GM21526 (cell line): ENCODE data around the gene AARS1.
"Not testable (repeated sequence)": the region's sequence is repeated elsewhere in the genome, so short reads cannot be mapped to it uniquely, and the experiment has no call there.

ENCODE experiments used
- ATAC-seq: cut with Tn5 transposase; IDR thresholded peaks from one replicate; pipeline ENCODE4 v1.9.1; 2021; ENCODE audit warnings: moderate library complexity; ENCODE audit not compliant: unreplicated experiment, low FRiP score

AARS1 gene

GRCh38 chr16:70226024-70226423, 63.3 kb downstream of the AARS1 start:
- not testable (repeated sequence) for ATAC-seq

DNA sequence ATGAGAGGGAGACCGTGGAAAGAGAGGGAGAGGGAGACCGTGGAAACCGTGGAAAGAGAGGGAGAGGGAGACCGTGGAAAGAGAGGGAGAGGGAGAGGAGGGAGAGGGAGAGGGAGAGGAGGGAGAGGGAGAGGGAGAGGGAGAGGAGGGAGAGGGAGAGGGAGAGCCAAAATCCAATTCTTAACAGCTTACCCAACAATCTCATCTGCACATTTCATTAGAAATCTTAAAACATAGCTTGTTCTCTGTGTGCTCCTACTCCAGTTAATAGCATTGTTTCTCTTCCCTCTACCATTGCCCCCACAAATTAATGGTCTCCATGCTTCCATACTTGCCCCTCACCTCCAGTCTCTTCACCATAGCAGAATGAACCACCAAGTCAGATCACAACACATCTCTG, 63.9 kb downstream of the AARS1 start:
- ATAC-seq: not testable (repeated sequence)

- not testable (repeated sequence) for ATAC-seq
Measured at GRCh38 chr16:70224645-70225044, 64.7 kb downstream of the AARS1 start.

DNA sequence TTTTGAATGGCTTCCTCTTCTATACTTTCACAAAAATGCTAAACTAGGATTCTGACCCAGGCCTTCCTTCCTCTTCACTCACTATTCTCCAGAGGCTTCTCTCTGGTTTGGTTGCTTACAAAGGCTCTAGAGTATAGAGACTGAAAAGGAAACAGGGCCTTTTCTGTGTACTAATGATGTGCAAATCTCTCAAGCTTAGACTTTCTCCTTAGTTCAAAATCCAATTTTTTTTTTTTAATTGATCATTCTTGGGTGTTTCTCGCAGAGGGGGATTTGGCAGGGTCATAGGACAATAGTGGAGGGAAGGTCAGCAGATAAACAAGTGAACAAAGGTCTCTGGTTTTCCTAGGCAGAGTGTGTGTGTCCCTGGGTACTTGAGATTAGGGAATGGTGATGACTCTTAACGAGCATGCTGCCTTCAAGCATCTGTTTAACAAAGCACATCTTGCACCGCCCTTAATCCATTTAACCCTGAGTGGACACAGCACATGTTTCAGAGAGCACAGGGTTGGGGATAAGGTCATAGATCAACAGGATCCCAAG, 65.3 kb downstream of the AARS1 start:
- not testable (repeated sequence) for ATAC-seq

GRCh38 chr16:70223216-70223615, 66.1 kb downstream of the AARS1 start:
- ATAC-seq: not testable (repeated sequence)

GRCh38 chr16:70222574-70222973, 66.7 kb downstream of the AARS1 start:
- ATAC-seq: not testable (repeated sequence)

GRCh38 chr16:70218586-70218985, 70.7 kb downstream of the AARS1 start:
- ATAC-seq: not testable (repeated sequence)

DNA sequence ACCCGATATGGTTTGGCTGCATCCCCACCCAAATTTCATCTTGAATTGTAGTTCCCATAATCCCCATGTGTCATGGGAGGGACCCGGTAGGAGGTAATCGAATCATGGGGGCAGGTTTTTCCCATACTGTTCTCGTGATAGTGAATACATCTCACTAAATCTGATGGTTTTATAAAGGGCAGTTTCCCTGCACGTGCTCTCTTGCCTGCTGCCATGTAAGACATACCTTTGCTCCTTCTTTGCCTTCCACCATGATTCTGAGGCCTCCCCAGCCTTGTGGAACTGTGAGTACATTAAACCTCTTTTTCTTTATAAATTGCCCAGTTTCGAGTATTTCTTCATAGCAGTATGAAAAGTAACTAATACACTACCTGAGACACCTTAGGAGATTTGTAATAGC, 82.9 kb downstream of the AARS1 start:
- ATAC-seq: not testable (repeated sequence)

- ATAC-seq: not testable (repeated sequence)
Measured at GRCh38 chr16:70204668-70205405, 84.5 kb downstream of the AARS1 start.

GRCh38 chr16:70204010-70204409, 85.3 kb downstream of the AARS1 start:
- not testable (repeated sequence) for ATAC-seq

DNA sequence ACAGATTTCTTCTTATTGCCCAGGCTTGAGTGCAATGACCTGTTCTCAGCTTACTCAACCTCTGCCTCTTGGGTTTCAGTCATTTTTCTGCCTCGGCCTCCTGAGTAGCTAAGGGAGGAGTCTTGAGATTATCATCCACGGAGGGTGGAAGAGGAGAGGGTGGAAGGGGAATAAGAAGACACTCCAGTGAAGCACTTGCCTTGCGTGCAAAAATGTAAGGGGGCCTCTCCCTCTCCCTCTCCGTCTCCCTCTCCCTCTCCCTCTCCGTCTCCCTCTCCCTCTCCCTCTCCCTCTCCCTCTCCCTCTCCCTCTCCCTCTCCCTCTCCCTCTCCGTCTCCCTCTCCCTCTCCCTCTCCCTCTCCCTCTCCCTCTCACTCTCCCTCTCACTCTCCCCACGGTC, 85.8 kb downstream of the AARS1 start:
- not testable (repeated sequence) for ATAC-seq
